GM12864 (cell line): ENCODE measurements around the gene FRY.

ENCODE experiments used
- DNase-seq: peaks from one replicate; pipeline ENCODE4 v3.0.0-alpha.2; 2011; ENCODE audit warnings: low read depth
- H3K4me3 ChIP-seq: 2 replicates; pipeline ENCODE4 v1.5.1; 2011; ENCODE audit warnings: mild to moderate bottlenecking, low read depth, low read length, control low read depth
- CTCF ChIP-seq: IDR thresholded peaks from 2 replicates; pipeline ENCODE4 v1.5.1; 2011; ENCODE audit warnings: low read depth, mild to moderate bottlenecking, moderate library complexity, low read length, control low read depth, inconsistent platforms; ENCODE audit errors: missing control alignments

Gene FRY

GRCh38 chr13:32059511-32059984, 28.0 kb downstream of the FRY start:
- no peak overlapping the region for H3K4me3 ChIP-seq
- DNase-seq: no peak
- no peak for TF ChIP-seq CTCF

DNA sequence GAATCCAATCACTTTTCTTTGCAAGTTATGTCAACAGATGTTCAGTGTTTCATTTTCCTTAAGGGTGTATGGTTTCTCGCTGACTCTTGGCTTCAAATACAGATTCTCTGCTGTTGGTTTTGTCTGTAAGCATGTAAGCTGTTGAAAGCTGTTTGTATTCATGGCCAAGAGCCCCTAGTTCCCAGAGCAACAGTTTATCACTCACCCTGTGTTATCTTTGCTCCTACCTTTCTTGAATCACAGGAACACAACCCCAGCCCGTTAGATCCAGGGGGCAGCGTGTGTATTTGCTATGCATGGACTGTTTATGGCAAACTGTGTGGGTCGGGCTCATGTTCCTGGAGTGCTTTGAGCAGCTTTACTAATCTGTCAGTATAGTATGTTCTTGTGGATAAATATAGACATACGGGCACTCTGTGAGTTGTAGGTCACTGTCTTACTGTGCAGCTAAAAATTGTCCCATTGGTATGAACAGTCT, 28.9 kb downstream of the FRY start:
- no peak for DNase-seq
- TF ChIP-seq CTCF: no peak
- H3K4me3 ChIP-seq: no peak overlapping the region

GRCh38 chr13:32063619-32064233, 32.2 kb downstream of the FRY start:
- no peak for TF ChIP-seq CTCF
- no peak overlapping the region for H3K4me3 ChIP-seq
- DNase-seq: no peak

DNA sequence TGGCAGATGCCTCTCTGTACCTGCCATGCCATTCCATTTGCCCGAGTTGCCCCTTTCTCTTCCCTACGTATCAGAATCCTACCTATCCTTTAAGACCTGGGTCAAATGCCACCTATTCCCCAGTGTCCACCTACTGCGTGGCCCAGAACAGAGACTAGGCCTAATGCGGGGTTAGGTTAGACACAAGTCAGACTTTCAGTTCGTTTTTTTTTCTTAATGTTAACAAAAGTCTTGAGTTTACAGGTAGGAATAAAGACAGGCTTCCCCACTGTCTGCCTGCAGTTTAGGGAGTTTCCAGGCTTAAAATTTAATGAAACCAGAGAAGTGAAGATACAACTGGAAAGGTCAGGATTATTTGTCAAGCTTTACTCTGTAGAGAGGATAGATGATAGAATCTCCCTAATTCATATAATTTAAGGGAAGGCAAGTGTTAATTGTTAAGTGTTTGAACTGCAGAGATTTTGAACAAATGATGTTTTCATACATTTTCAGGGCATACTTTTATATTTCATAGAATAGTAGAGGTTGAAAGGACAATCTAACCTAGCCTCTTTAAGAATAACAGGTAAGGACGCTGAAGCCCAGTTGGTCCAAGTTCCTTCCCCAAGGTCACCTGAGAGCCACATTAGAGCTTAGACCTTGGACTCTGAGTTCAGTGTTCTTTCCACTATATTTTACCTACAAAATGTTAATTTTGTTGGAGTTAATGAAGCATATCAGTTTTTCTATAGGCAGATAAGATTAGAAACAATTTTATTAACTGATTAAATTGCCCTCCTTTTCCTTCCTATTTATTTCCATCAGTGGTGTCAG, 35.8 kb downstream of the FRY start:
- no peak for TF ChIP-seq CTCF
- DNase-seq: no peak
- H3K4me3 ChIP-seq: no peak overlapping the region

DNA sequence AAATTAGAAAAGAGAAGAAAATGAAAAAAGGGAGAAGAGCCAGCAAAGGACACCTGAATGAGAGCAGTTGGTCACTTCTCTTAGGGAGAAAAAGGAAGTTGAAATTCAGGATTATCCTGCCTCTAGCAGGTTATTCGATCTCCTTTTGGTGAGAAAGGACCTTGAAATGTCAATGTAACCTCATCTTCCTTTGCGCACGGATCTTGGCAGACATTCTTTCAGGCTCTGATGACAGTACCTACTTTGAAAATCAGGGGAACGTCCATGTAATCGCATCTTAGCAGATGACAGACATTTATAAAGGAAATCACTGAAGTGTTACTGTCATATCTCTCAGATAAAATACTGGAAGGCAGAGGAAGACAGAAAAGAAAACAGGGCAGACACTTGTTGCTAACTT, 36.7 kb downstream of the FRY start:
- no peak for DNase-seq
- H3K4me3 ChIP-seq: no peak overlapping the region
- no peak for TF ChIP-seq CTCF

GRCh38 chr13:32073180-32073864, 41.7 kb downstream of the FRY start:
- TF ChIP-seq CTCF: no peak
- no peak overlapping the region for H3K4me3 ChIP-seq
- no peak for DNase-seq
